Measurements from ENCODE around the gene CLEC19A. TPM values are rescaled to one million over a fixed set of nuclear protein-coding genes. Genes with fewer than 3 reads are reported as not detected.

CLEC19A gene
- total RNA-seq, 2 experiments from 2014 or later = not detected

DNA sequence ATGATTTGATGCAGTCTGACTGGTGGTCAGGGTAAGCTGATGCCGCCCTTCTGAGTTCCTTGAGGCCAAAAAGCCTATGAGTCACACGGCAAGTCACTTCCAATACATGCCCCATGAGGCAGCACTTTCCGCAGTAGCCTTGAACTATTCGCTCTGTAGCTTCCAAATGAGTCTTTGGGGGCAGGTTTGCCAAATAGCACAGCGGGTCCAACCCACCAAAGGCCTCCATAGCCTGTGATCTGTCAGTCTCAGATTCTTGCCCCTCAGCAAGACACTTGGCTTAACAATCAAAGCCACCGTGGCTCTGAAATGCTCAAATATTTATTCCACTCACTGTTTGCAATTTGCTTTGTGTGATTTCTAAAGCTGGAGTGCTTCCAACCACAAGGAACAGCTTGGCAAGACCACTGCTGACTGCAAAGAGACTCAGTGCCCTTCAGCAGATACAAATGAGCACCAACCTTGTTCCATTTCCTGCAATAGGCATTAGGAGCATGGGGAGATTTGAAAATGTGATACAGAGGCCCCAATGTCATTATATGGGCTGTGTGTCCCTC is 45.4 kb downstream of the CLEC19A start:
- no peak for ATAC-seq (ENCODE audit: poor library complexity)
- TF ChIP-seq, protein P1, sequence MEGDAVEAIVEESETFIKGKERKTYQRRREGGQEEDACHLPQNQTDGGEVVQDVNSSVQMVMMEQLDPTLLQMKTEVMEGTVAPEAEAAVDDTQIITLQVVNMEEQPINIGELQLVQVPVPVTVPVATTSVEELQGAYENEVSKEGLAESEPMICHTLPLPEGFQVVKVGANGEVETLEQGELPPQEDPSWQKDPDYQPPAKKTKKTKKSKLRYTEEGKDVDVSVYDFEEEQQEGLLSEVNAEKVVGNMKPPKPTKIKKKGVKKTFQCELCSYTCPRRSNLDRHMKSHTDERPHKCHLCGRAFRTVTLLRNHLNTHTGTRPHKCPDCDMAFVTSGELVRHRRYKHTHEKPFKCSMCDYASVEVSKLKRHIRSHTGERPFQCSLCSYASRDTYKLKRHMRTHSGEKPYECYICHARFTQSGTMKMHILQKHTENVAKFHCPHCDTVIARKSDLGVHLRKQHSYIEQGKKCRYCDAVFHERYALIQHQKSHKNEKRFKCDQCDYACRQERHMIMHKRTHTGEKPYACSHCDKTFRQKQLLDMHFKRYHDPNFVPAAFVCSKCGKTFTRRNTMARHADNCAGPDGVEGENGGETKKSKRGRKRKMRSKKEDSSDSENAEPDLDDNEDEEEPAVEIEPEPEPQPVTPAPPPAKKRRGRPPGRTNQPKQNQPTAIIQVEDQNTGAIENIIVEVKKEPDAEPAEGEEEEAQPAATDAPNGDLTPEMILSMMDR (IDR thresholded peaks at IDR 0.05) = no peak
- H3K36me3 ChIP-seq (ENCODE audit: insufficient read depth, low read length) = no peaks in the 10 kb centered on the region
- Mint-ChIP-seq H3K36me3 (ENCODE audit: low read depth) (no peaks in the 10 kb centered on the region), H3K4me1 (ENCODE audit: low read depth) (no peaks in the 10 kb centered on the region), H3K27ac (no peak overlapping the region), H3K9me3 (peaks cover 4% of the 10 kb centered on the region), H3K4me3 (no peak overlapping the region), H3K27me3 (peaks cover 17% of the 10 kb centered on the region)
- peaks cover 0 to 7% of the 10 kb centered on the region in 2 experiments for H3K9me3 ChIP-seq (ENCODE audit: control insufficient read depth in 1 of 2, insufficient read depth in 1 of 2, low read length in 2 of 2)
- H3K4me3 ChIP-seq (ENCODE audit: low read length) = no peak overlapping the region
- no peak for DNase-seq
- no peaks in the 10 kb centered on the region for H3K27me3 ChIP-seq (ENCODE audit: control insufficient read depth in 1 of 2, insufficient read depth in 2 of 2, low read length in 2 of 2)
- ChIA-PET POLR2A (no interaction called here), CTCF (no interaction called here)
- H3K4me1 ChIP-seq (ENCODE audit: insufficient read depth, low read length) = no peaks in the 10 kb centered on the region
- intact Hi-C loops (cut with DNase I, micrococcal nuclease) = no loop called here
- no peak overlapping the region for H3K27ac ChIP-seq (ENCODE audit: low read depth in 1 of 2, low read length in 2 of 2)

DNA sequence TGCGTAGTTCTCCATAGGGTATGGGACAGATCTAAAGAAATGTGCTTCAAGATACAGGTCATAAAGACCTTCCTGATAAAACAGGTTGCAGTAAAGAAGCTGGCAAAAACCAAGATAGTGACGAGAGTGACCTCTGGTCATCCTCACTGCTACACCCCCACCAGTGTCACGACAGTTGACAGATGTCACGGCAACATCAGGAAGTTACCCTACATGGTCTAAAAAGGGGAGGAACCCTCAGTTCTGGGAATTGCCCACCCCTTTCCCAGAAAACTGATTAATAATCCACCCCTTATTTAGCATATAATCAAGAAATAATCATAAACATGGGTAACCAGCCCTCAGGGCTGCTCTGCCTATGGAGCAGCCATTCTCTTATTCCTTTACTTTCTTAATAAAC is 46.3 kb downstream of the CLEC19A start:
- intact Hi-C loops (cut with DNase I, micrococcal nuclease) = no loop called here
- ChIA-PET CTCF (no interaction called here), POLR2A (no interaction called here)
- TF ChIP-seq, protein P1 (IDR thresholded peaks at IDR 0.05) = no peak
- DNase-seq (no peak), ATAC-seq (ENCODE audit: poor library complexity) (no peak)
- Histone ChIP-seq H3K9me3 (ENCODE audit: control insufficient read depth in 1 of 2, insufficient read depth in 1 of 2, low read length in 2 of 2) (peaks cover 0 to 8% of the 10 kb centered on the region in 2 experiments), H3K36me3 (ENCODE audit: insufficient read depth, low read length) (no peaks in the 10 kb centered on the region), H3K27me3 (ENCODE audit: control insufficient read depth in 1 of 2, insufficient read depth in 2 of 2, low read length in 2 of 2) (no peaks in the 10 kb centered on the region), H3K4me1 (ENCODE audit: insufficient read depth, low read length) (no peaks in the 10 kb centered on the region), H3K27ac (ENCODE audit: low read depth in 1 of 2, low read length in 2 of 2) (no peak overlapping the region), H3K4me3 (ENCODE audit: low read length) (no peak overlapping the region)
- no peaks in the 10 kb centered on the region for H3K4me1 Mint-ChIP-seq (ENCODE audit: low read depth)
- peaks cover 4% of the 10 kb centered on the region for H3K9me3 Mint-ChIP-seq
- no peak overlapping the region for H3K4me3 Mint-ChIP-seq
- no peak overlapping the region for H3K27ac Mint-ChIP-seq
- no peaks in the 10 kb centered on the region for H3K36me3 Mint-ChIP-seq (ENCODE audit: low read depth)
- H3K27me3 Mint-ChIP-seq = peaks cover 17% of the 10 kb centered on the region

DNA sequence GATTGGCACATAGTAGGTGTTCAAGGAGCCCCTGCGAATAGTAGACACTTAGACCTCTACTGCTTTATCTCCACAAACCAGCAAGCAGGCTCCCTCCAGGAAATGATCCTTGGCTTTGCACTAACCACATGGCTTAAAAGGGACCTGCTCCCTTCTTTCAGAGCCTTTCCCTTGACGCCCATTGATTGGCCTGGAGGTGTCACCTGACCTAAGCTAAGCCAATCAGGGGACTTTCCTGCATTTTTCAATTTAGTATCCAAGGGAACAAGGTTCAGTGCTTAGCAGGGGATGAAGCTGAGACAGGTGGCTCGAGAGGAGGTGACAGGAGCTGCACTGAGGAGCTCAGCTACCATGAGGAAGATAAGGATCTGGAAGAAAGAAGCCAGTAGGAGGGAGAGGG is 52.8 kb downstream of the CLEC19A start:
- no peaks in the 10 kb centered on the region for H3K4me1 ChIP-seq (ENCODE audit: insufficient read depth, low read length)

More for the DNA sequence above, 52.8 kb downstream of the CLEC19A start:
- Histone ChIP-seq H3K9me3 (ENCODE audit: control insufficient read depth in 1 of 2, insufficient read depth in 1 of 2, low read length in 2 of 2) (peaks cover 0 to 10% of the 10 kb centered on the region in 2 experiments), H3K36me3 (ENCODE audit: insufficient read depth, low read length) (no peaks in the 10 kb centered on the region), H3K27me3 (ENCODE audit: control insufficient read depth in 1 of 2, insufficient read depth in 2 of 2, low read length in 2 of 2) (no peaks in the 10 kb centered on the region), H3K27ac (ENCODE audit: low read depth in 1 of 2, low read length in 2 of 2) (no peak overlapping the region), H3K4me3 (ENCODE audit: low read length) (no peak overlapping the region)
- no peak for DNase-seq
- Mint-ChIP-seq H3K27me3 (peaks cover 4% of the 10 kb centered on the region), H3K4me3 (no peak overlapping the region), H3K36me3 (ENCODE audit: low read depth) (no peaks in the 10 kb centered on the region), H3K9me3 (peaks cover 2% of the 10 kb centered on the region), H3K27ac (no peak overlapping the region), H3K4me1 (ENCODE audit: low read depth) (no peaks in the 10 kb centered on the region)
- ChIA-PET CTCF (no interaction called here), POLR2A (no interaction called here)
- no peak for ATAC-seq (ENCODE audit: poor library complexity)
- TF ChIP-seq, protein P1 (IDR thresholded peaks at IDR 0.05) = no peak
- intact Hi-C loops (cut with DNase I, micrococcal nuclease) = no loop called here
